Measurements from ENCODE around the gene TULP1.

Gene TULP1

GRCh38 chr6:35533981-35534380 lies 21.3 kb upstream of the TULP1 start:
- H3K36me3 Mint-ChIP-seq (ENCODE audit: low read depth), result no peaks in the 10 kb centered on the region
- H3K9me3 Mint-ChIP-seq, result no peaks in the 10 kb centered on the region
- peaks cover 22% of the 10 kb centered on the region for H3K4me1 Mint-ChIP-seq
- DNase-seq, result no peak
- H3K27ac Mint-ChIP-seq, result no peak overlapping the region
- no peak for TF ChIP-seq CTCF (IDR thresholded peaks at IDR 0.05)
- peaks cover 10% of the 10 kb centered on the region for H3K27me3 Mint-ChIP-seq (ENCODE audit: low read depth, poor library complexity)
- H3K4me3 Mint-ChIP-seq, result no peak overlapping the region

- DNase-seq, result no peak
- no peak overlapping the region for H3K4me3 Mint-ChIP-seq
- TF ChIP-seq CTCF (IDR thresholded peaks at IDR 0.05), result no peak
- peaks cover 10% of the 10 kb centered on the region for H3K27me3 Mint-ChIP-seq (ENCODE audit: low read depth, poor library complexity)
- peaks cover 3% of the 10 kb centered on the region for H3K36me3 Mint-ChIP-seq (ENCODE audit: low read depth)
- no peaks in the 10 kb centered on the region for H3K9me3 Mint-ChIP-seq
- no peak overlapping the region for H3K27ac Mint-ChIP-seq
- H3K4me1 Mint-ChIP-seq, result peaks cover 22% of the 10 kb centered on the region
Measured at GRCh38 chr6:35532126-35532525, 19.4 kb upstream of the TULP1 start.

GRCh38 chr6:35524380-35525020 lies 11.8 kb upstream of the TULP1 start:
- no peak overlapping the region for H3K4me3 Mint-ChIP-seq
- DNase-seq, result no peak
- peaks cover 9% of the 10 kb centered on the region for H3K27me3 Mint-ChIP-seq (ENCODE audit: low read depth, poor library complexity)
- peaks cover 3% of the 10 kb centered on the region for H3K36me3 Mint-ChIP-seq (ENCODE audit: low read depth)
- H3K9me3 Mint-ChIP-seq, result no peaks in the 10 kb centered on the region
- no peak for TF ChIP-seq CTCF (IDR thresholded peaks at IDR 0.05)
- no peak overlapping the region for H3K27ac Mint-ChIP-seq
- no peaks in the 10 kb centered on the region for H3K4me1 Mint-ChIP-seq

GRCh38 chr6:35522660-35523658 lies 10.3 kb upstream of the TULP1 start:
- Mint-ChIP-seq H3K27me3 (ENCODE audit: low read depth, poor library complexity) (peaks cover 11% of the 10 kb centered on the region), H3K36me3 (ENCODE audit: low read depth) (peaks cover 3% of the 10 kb centered on the region), H3K9me3 (no peaks in the 10 kb centered on the region), H3K4me1 (no peaks in the 10 kb centered on the region), H3K27ac (no peak overlapping the region), H3K4me3 (no peak overlapping the region)
- TF ChIP-seq CTCF (IDR thresholded peaks at IDR 0.05), result peak; percentile 99
- peak; percentile 90 for DNase-seq

GRCh38 chr6:35522151-35522550 lies 9.5 kb upstream of the TULP1 start:
- H3K27me3 Mint-ChIP-seq (ENCODE audit: low read depth, poor library complexity), result peaks cover 16% of the 10 kb centered on the region
- peak overlapping the region; percentile 42 for H3K27ac Mint-ChIP-seq
- no peak for TF ChIP-seq CTCF (IDR thresholded peaks at IDR 0.05)
- no peaks in the 10 kb centered on the region for H3K36me3 Mint-ChIP-seq (ENCODE audit: low read depth)
- H3K9me3 Mint-ChIP-seq, result no peaks in the 10 kb centered on the region
- no peaks in the 10 kb centered on the region for H3K4me1 Mint-ChIP-seq
- no peak for DNase-seq
- H3K4me3 Mint-ChIP-seq, result no peak overlapping the region
